GM23338 (cell line): Measurements from ENCODE around the gene KLK1. TPM values are rescaled to one million over a fixed set of nuclear protein-coding genes. Genes with fewer than 3 reads are reported as not detected.

ENCODE experiments used
- ATAC-seq: fragments of 200-7000 bp; cut with Tn5 transposase; 3 replicates; pipeline ENCODE4 v1.9.1; 2020
- DNase-seq: peaks from one replicate; pipeline ENCODE4 v3.0.0-alpha.2; 2015; ENCODE audit warnings: low spot score
- H2AFZ ChIP-seq: fragments of 200-600 bp; sonication (generic); 2 replicates; pipeline ENCODE4 v1.8.0; 2016; ENCODE audit warnings: antibody characterized with exemption, mild to moderate bottlenecking, moderate library complexity
- H3F3A ChIP-seq: fragments of 200-600 bp; sonication (generic); replicated peaks from 2 replicates; pipeline ENCODE4 v1.8.0; 2017; ENCODE audit warnings: antibody characterized with exemption, mixed run types, low read depth
- H3K27ac ChIP-seq: fragments of 200-600 bp; sonication (generic); 2 replicates; pipeline ENCODE4 v1.6.1; 2016; ENCODE audit warnings: low read depth
- H3K27me3 ChIP-seq: fragments of 200-600 bp; sonication (generic); 2 replicates; pipeline ENCODE4 v1.8.0; 2016; ENCODE audit warnings: mild to moderate bottlenecking, mixed run types, moderate library complexity; ENCODE audit not compliant: insufficient read depth
- H3K36me3 ChIP-seq: fragments of 200-600 bp; sonication (generic); 2 replicates; pipeline ENCODE4 v1.8.0; 2016; ENCODE audit warnings: mild to moderate bottlenecking; ENCODE audit not compliant: insufficient read depth
- H3K4me1 ChIP-seq: fragments of 200-600 bp; sonication (generic); 2 replicates; pipeline ENCODE4 v1.8.0; 2016; ENCODE audit warnings: mild to moderate bottlenecking, moderate library complexity; ENCODE audit not compliant: insufficient read depth
- H3K4me2 ChIP-seq: fragments of 200-600 bp; sonication (generic); 2 replicates; pipeline ENCODE4 v1.7.1; 2017; ENCODE audit warnings: mixed run types
- H3K4me3 ChIP-seq: fragments of 200-600 bp; sonication (generic); 2 replicates; pipeline ENCODE4 v1.6.1; 2016; ENCODE audit warnings: mixed run types
- H3K79me2 ChIP-seq: fragments of 200-600 bp; sonication (generic); replicated peaks from 2 replicates; pipeline ENCODE4 v1.8.0; 2017; ENCODE audit warnings: mild to moderate bottlenecking; ENCODE audit not compliant: insufficient read depth
- H3K9me2 ChIP-seq: fragments of 200-600 bp; sonication (generic); 2 replicates; pipeline ENCODE4 v1.8.0; 2017; ENCODE audit not compliant: insufficient read depth
- H4K20me1 ChIP-seq: fragments of 200-600 bp; sonication (generic); replicated peaks from 2 replicates; pipeline ENCODE4 v1.8.0; 2017; ENCODE audit warnings: mild to moderate bottlenecking; ENCODE audit not compliant: insufficient read depth
- H3K27ac Mint-ChIP-seq: 2 replicates; pipeline ENCODE4 v1.8.0; 2020; ENCODE audit warnings: inconsistent platforms, mild to moderate bottlenecking, moderate library complexity, mixed read lengths
- H3K27me3 Mint-ChIP-seq: 3 replicates; pipeline ENCODE4 v1.8.0; 2022; ENCODE audit warnings: low read depth, mild to moderate bottlenecking, moderate library complexity, mixed read lengths, inconsistent platforms; ENCODE audit not compliant: insufficient read depth, poor library complexity
- H3K36me3 Mint-ChIP-seq: 3 replicates; pipeline ENCODE4 v1.8.0; 2021; ENCODE audit warnings: low read depth, mild to moderate bottlenecking, inconsistent platforms, moderate library complexity, mixed read lengths
- H3K4me1 Mint-ChIP-seq: 3 replicates; pipeline ENCODE4 v1.8.0; 2020; ENCODE audit warnings: mild to moderate bottlenecking, inconsistent platforms, mixed read lengths
- H3K4me3 Mint-ChIP-seq: 3 replicates; pipeline ENCODE4 v1.8.0; 2021; ENCODE audit warnings: moderate library complexity, mild to moderate bottlenecking, inconsistent platforms, mixed read lengths
- H3K9me3 Mint-ChIP-seq: 3 replicates; pipeline ENCODE4 v1.8.0; 2020; ENCODE audit warnings: moderate library complexity, mild to moderate bottlenecking, inconsistent platforms, mixed read lengths
- CREB1 ChIP-seq: fragments of 250-450 bp; sonication (Bioruptor Pico); IDR thresholded peaks from 2 replicates; pipeline ENCODE4 v1.5.0; 2020; ENCODE audit warnings: low read depth, mild to moderate bottlenecking, moderate library complexity
- CTCF ChIP-seq, 2 experiments: fragments of 200-600 bp in 1 of 2; sonication (generic) in 1 of 2; conservative IDR thresholded peaks; 2 replicates each; pipeline versions ENCODE4 v1.5.1 to v1.6.1; 2016 to 2017; ENCODE audit warnings: antibody characterized with exemption in 2 of 2, low read depth in 2 of 2, mild to moderate bottlenecking in 2 of 2, moderate library complexity in 1 of 2
- ETS1 ChIP-seq: IDR thresholded peaks from 2 replicates; pipeline ENCODE4 v1.6.1; 2016; ENCODE audit warnings: antibody characterized with exemption
- EZH2 ChIP-seq: fragments of 200-600 bp; sonication (generic); IDR thresholded peaks from one replicate; pipeline ENCODE4 v1.8.0; 2017; ENCODE audit warnings: antibody characterized with exemption, mild to moderate bottlenecking, low read depth; ENCODE audit not compliant: unreplicated experiment
- EZH2phosphoT487 ChIP-seq: fragments of 200-600 bp; sonication (generic); IDR thresholded peaks from one replicate; pipeline ENCODE4 v1.8.1; 2018; ENCODE audit warnings: antibody characterized with exemption; ENCODE audit not compliant: unreplicated experiment
- ZNF331 ChIP-seq: fragments of 250-450 bp; sonication (Bioruptor Pico); IDR thresholded peaks from 2 replicates; pipeline ENCODE4 v1.5.0; 2020; ENCODE audit warnings: low read depth, mild to moderate bottlenecking, moderate library complexity
- ZNF462 ChIP-seq: fragments of 250-450 bp; sonication (Bioruptor Pico); IDR thresholded peaks from 2 replicates; pipeline ENCODE4 v1.5.0; 2020; ENCODE audit warnings: mild to moderate bottlenecking, moderate library complexity
- polyA plus RNA-seq: library from polyadenylated mRNA; unstranded; fragments of >200 nt; fragmentation: Nextera tagmentation; extraction: Ambion mirVana; gene quantifications from 2 replicates; pipeline ENCODE4 v1.2.1, GENCODE V29; 2016
- total RNA-seq: library from RNA; depleted of rRNA; stranded (reverse); fragments of >200 nt; shearing (Covaris generic); gene quantifications from 2 replicates; pipeline ENCODE4 v1.2.3, GENCODE V29; 2014

KLK1 gene
- total and polyA plus RNA-seq, 2 experiments from 2014 or later, result 0.31 to 3.0 TPM

GRCh38 chr19:50851620-50852019 is 28.0 kb upstream of the KLK1 start (continued):
- TF ChIP-seq ZNF462 (CRISPR knock-in tag) (no peak), EZH2 (no peak), EZH2phosphoT487 (no peak), ZNF331 (CRISPR knock-in tag) (no peak)

GRCh38 chr19:50850738-50851137 is 27.2 kb upstream of the KLK1 start:
- no peaks in the 10 kb centered on the region for H3F3A ChIP-seq
- no peak overlapping the region for H3K4me3 ChIP-seq
- Mint-ChIP-seq H3K4me3 (no peak overlapping the region), H3K27me3 (peaks cover 8% of the 10 kb centered on the region), H3K27ac (no peak overlapping the region), H3K4me1 (no peaks in the 10 kb centered on the region), H3K36me3 (peaks cover 30% of the 10 kb centered on the region), H3K9me3 (peaks cover 83% of the 10 kb centered on the region)
- no peaks in the 10 kb centered on the region for H3K27me3 ChIP-seq
- ATAC-seq (no peak), DNase-seq (no peak)
- H3K27ac ChIP-seq, result no peak overlapping the region
- H2AFZ ChIP-seq, result no peak overlapping the region
- no peaks in the 10 kb centered on the region for H3K4me1 ChIP-seq
- H3K79me2 ChIP-seq, result no peaks in the 10 kb centered on the region
- H3K9me2 ChIP-seq, result 0 out of 2 replicates have a peak, but pooled peaks cover 5% of the 10 kb centered on the region
- H3K4me2 ChIP-seq, result no peak overlapping the region
- H3K36me3 ChIP-seq, result no peaks in the 10 kb centered on the region
- no peaks in the 10 kb centered on the region for H4K20me1 ChIP-seq
- TF ChIP-seq ETS1 (no peak), ZNF462 (CRISPR knock-in tag) (no peak), ZNF331 (CRISPR knock-in tag) (no peak), CTCF (conservative IDR thresholded peaks at IDR 0.05; ENCODE audit: low read depth in 2 of 2) (no peak), CREB1 (CRISPR knock-in tag) (no peak)
